GM19023 (cell line): ENCODE measurements around the gene SPATA18.

Experiments used
- ATAC-seq: cut with Tn5 transposase; IDR thresholded peaks from one replicate; pipeline ENCODE4 v1.9.1; 2021; ENCODE audit warnings: mild to moderate bottlenecking, moderate library complexity; ENCODE audit not compliant: unreplicated experiment

SPATA18 gene

DNA sequence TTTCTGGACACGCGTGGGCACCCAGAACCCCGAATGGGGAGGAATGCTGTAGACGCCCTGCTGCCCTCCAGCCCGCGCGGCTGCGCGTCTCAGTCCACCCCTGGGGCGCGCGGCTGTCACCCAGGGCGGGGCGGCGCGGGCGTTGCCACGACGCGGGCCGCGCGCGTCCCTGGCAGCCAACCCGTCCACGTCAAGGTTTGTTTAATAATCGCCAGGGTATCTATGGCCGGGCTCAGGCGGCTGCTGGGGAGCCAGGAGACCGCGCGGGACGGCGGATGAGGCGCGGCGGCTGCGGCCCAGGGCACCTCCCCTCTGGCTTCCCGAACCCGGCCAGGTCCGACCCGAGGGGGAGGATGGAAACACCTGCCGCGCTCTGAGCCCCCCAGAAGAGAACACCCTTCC lies at the start of gene SPATA18:
Gene SPATA18 (plus strand): TSS at position 92 of the 402 bp plus-strand sequence. CDS start 401 bp downstream, outside the sequence.
- ATAC-seq = peak; percentile 48

- ATAC-seq = no peak
Measured at GRCh38 chr4:52001616-52002015, 49.5 kb upstream of the SPATA18 start.

DNA sequence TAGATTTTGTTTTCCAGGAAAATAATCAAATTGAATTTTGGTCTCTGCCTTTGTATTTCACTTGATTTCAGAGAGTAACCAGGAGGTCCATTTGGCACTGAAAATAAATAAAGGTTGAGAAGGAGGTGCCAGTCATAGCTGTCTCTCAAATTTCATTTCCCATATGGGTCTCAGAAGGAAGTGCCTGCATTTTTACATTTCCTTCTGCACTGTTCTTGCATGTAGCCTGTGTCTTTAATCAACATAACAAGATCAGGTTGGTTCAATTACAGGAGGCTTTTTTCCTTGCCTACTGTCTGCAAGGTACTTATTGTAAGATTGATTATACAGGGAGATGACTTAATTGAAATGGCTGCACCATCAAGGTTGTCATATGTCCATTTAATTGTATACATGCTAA lies 46.7 kb upstream of the SPATA18 start:
- no peak for ATAC-seq

DNA sequence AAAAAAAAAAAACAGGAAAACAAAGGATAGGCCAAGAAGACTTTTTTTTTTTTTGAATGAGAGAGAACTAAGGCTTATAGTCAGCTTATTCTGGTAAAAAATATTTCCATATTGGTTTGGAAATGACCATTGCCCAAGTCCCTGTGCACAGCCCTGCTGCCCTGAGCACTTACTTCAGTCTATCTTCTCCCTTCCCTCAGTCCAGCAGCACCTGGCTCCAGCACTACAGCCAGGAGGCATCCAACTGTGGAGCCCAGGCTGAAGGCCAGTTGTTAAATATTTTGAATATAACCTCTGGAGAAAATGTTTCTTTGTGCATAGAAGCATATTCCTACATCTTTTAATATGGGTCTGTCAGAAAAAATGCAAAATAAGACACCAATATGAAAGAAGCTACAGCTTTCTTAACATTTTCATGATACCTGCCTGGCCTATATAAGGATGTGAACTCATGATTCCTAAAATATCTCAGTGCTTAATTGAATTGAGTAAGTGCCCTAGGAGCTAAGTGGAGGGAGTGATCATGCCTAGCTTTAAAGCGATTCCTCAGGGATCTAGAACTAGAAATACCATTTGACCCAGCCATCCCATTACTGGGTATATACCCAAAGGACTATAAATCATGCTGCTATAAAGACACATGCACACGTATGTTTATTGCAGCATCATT lies 45.4 kb upstream of the SPATA18 start:
- no peak for ATAC-seq

GRCh38 chr4:52006887-52007286 lies 44.2 kb upstream of the SPATA18 start:
- ATAC-seq = no peak

DNA sequence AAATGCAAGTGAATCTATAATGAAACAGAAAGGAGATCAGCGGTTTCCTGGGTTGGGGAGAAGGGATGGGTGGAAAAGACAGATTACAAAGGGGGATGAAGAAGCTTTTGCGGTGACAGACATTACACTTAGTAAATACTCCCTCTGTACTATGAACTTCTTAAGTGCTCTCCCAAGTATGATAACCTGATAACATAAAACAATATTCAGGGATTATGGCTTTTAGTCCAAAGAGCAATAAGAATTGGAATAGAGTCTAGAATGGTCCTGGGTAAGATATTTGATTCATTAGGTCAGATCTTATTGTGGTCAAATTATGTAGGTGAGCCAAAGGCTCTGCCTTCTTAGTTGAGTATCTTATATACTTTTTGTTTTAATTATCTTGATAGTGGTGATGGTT lies 40.1 kb upstream of the SPATA18 start:
- ATAC-seq = no peak

DNA sequence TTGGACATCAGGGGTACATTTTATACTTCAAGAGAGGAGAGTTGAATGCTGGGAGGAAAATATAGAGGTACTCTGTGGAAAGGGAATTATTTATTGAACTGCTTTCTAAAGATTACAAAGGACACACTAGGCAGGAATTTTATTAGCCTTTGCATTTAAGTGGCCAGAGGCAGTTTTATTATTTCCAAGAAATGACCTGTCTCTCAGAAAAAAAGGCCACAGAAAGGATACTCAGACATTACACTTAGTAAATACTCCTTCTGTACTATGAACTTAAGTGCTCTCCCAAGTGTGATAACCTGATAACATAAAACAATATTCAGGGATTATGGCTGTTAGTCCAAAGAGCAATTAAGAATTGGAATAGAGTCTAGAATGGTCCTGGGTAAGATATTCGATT lies 38.5 kb upstream of the SPATA18 start:
- no peak for ATAC-seq

GRCh38 chr4:52014903-52015302 lies 36.2 kb upstream of the SPATA18 start:
- no peak for ATAC-seq

- no peak for ATAC-seq
Measured at GRCh38 chr4:52015366-52015765, 35.7 kb upstream of the SPATA18 start.

DNA sequence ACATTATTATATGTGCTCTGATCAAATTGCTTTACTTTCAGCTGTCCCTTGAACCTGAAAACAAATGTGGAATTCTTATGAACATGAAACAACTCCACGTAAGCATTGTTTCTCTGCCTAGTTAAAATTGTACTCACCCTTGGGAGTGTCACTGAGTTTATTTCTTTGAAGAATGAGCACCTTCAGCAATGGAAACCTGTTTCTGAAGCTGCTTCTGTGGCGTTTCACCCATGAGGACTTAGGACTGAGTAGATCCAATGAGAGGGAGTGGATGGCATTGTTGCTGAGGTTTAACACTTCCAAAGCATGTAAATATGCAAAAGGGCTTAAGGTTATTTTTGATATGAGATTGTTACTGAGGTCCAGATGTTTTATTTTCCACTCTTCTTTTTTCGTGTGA lies 34.1 kb upstream of the SPATA18 start:
- ATAC-seq = no peak

DNA sequence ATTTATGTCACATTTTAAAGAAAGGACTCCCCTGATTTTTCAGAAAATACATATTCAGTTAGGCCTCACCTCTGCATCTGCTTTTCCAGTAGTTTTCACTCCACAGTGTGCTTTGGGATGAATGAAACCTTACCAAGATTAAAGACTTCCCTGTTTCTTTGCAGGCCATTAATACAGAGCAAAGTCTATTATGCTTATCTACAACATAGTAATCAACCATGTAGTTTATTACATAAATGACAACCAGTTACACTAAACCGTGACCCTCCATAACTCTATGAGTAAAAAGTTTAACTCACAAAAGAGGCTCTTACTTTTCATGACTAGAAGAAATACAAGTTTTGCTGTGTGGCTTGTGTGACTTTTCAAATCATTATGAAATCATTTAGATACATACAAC lies 33.3 kb upstream of the SPATA18 start:
- no peak for ATAC-seq

GRCh38 chr4:52019936-52020657 lies 31.0 kb upstream of the SPATA18 start, which contains the start of gene LRRC66:
TSS of gene LRRC66 (minus strand) at chr4:52020363. CDS start at chr4:52017613, 2,750 bp downstream.
- no peak for ATAC-seq

DNA sequence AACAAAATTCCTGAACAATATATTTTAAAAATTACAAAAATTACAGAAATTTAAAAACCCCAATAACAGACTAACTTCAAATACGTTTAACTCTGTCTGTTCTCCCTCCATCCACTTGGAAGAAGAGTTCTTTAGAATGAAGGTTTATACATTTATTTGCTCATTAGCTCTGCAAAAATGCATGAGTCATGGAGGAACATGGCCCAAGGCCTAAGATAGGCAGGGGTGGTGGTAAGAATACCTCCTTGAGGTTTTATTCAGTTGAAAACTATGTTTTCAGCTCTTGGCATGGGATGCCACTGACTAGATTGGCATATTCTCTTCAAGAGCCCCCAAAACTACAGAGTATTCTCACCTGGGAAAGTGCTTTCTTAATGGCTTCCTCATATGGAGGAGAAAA lies 22.1 kb upstream of the SPATA18 start:
- no peak for ATAC-seq

GRCh38 chr4:52032005-52032404 lies 19.1 kb upstream of the SPATA18 start:
- ATAC-seq = no peak

- ATAC-seq = no peak
Measured at GRCh38 chr4:52035190-52035589, 15.9 kb upstream of the SPATA18 start.

- ATAC-seq = no peak
Measured at GRCh38 chr4:52036886-52037530, 14.1 kb upstream of the SPATA18 start.

DNA sequence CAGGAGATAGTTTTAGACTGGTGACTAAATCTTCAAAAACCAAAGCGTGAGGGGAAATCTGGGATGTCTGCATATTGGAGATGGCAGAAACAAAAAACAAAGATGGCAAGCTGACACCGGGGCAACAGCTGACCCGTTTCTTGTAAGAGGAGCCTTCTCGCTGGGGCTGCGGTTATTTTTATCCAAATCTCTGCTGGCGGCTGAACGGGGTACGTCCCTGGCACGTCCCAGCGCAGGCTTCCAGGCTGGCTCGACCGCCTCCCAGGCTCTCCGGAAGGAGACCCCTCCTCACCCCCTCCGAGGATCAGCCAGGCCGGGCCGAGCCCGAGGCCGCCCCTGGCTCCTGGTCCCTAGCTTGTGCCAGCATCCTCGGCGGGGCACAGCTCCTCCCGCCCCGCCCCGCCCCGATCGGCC lies 13.4 kb upstream of the SPATA18 start:
- ATAC-seq = peak; percentile 58

- ATAC-seq = peak; percentile 95
Measured at GRCh38 chr4:52038103-52038912, 12.8 kb upstream of the SPATA18 start, which contains the start of gene SGCB. TSS of gene SGCB (minus strand) at chr4:52038299. CDS start at chr4:52038259, 40 bp downstream.

DNA sequence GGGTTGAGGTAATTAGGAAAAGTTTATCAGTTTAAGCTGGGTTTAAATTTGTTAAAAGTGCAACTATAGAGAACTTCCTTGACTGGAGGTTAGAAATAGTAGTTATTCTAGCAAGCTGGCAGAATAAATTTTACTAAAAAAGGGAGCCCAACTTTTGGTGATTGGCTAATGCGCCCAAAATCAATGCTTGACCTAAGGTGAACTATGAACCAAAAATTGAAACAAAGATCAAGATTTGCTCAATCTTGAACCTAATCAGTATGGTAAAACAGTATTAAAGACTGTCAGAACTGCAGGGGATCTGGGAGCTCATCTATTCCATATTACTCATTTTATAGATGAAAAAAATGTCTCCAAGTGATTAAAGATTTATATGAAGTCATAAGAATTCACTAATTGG lies 6.1 kb upstream of the SPATA18 start:
- no peak for ATAC-seq

- ATAC-seq = no peak
Measured at GRCh38 chr4:52049266-52049665, 1.8 kb upstream of the SPATA18 start.
